Dermis blood vessel endothelial cell (primary cell): Measurements from ENCODE around the gene C16orf95. TPM values are rescaled to one million over a fixed set of nuclear protein-coding genes. Genes with fewer than 3 reads are reported as not detected.

Source experiments
- DNase-seq: peaks from one replicate; pipeline ENCODE4 v3.0.0; 2010
- total RNA-seq: library from RNA; depleted of rRNA; stranded (reverse); fragments of >200 nt; gene quantifications from 2 replicates; pipeline ENCODE4 v1.2.3, GENCODE V29; 2014

The C16orf95 gene
- total RNA-seq, 1 donor from 2014 or later, result 2.9 TPM

- no peak for DNase-seq
Measured at GRCh38 chr16:87314990-87315420, 2.2 kb downstream of the C16orf95 start.

GRCh38 chr16:87312008-87312407 lies 5.2 kb downstream of the C16orf95 start:
- DNase-seq, result no peak

- DNase-seq, result no peak
Measured at GRCh38 chr16:87311387-87311786, 5.8 kb downstream of the C16orf95 start.

GRCh38 chr16:87310610-87311009 lies 6.6 kb downstream of the C16orf95 start:
- DNase-seq, result no peak

- no peak for DNase-seq
Measured at GRCh38 chr16:87309620-87310525, 7.3 kb downstream of the C16orf95 start.

- DNase-seq, result no peak
Measured at GRCh38 chr16:87308826-87309225, 8.4 kb downstream of the C16orf95 start.

- no peak for DNase-seq
Measured at GRCh38 chr16:87306516-87306915, 10.7 kb downstream of the C16orf95 start.

GRCh38 chr16:87305505-87306391 lies 11.4 kb downstream of the C16orf95 start:
- no peak for DNase-seq

GRCh38 chr16:87304951-87305350 lies 12.2 kb downstream of the C16orf95 start:
- no peak for DNase-seq

- no peak for DNase-seq
Measured at GRCh38 chr16:87303962-87304521, 13.2 kb downstream of the C16orf95 start.

- DNase-seq, result no peak
Measured at GRCh38 chr16:87303431-87303930, 13.7 kb downstream of the C16orf95 start.

GRCh38 chr16:87298857-87299465 lies 18.2 kb downstream of the C16orf95 start:
- no peak for DNase-seq

- DNase-seq, result peak; percentile 64
Measured at GRCh38 chr16:87297918-87298631, 19.1 kb downstream of the C16orf95 start.

GRCh38 chr16:87297407-87297806 lies 19.8 kb downstream of the C16orf95 start:
- no peak for DNase-seq

GRCh38 chr16:87295661-87296531 lies 21.3 kb downstream of the C16orf95 start:
- DNase-seq, result no peak

- DNase-seq, result peak; percentile 20
Measured at GRCh38 chr16:87295259-87295658, 21.9 kb downstream of the C16orf95 start.

GRCh38 chr16:87293990-87294389 lies 23.2 kb downstream of the C16orf95 start:
- no peak for DNase-seq

GRCh38 chr16:87291944-87292343 lies 25.2 kb downstream of the C16orf95 start:
- DNase-seq, result no peak

- no peak for DNase-seq
Measured at GRCh38 chr16:87288753-87289362, 28.3 kb downstream of the C16orf95 start.
